SU-DHL-6 (cell line): Measurements from ENCODE around the gene GMPPA.

Experiments used
- EZH2phosphoT487 ChIP-seq: fragments of 200-600 bp; sonication (generic), shearing (Covaris generic); conservative IDR thresholded peaks from 2 replicates; pipeline ENCODE4 v1.6.1; 2018; ENCODE audit warnings: mild to moderate bottlenecking, antibody characterized with exemption, low read length, moderate library complexity, mixed read lengths
- TF ChIP-seq, protein P1 (sequence below): fragments of 200-600 bp; sonication (generic); IDR thresholded peaks from one replicate; pipeline ENCODE4 v1.5.1; 2017; ENCODE audit warnings: antibody characterized with exemption, mild to moderate bottlenecking, low read length, moderate library complexity; ENCODE audit not compliant: insufficient read depth, poor library complexity, severe bottlenecking

DNA sequence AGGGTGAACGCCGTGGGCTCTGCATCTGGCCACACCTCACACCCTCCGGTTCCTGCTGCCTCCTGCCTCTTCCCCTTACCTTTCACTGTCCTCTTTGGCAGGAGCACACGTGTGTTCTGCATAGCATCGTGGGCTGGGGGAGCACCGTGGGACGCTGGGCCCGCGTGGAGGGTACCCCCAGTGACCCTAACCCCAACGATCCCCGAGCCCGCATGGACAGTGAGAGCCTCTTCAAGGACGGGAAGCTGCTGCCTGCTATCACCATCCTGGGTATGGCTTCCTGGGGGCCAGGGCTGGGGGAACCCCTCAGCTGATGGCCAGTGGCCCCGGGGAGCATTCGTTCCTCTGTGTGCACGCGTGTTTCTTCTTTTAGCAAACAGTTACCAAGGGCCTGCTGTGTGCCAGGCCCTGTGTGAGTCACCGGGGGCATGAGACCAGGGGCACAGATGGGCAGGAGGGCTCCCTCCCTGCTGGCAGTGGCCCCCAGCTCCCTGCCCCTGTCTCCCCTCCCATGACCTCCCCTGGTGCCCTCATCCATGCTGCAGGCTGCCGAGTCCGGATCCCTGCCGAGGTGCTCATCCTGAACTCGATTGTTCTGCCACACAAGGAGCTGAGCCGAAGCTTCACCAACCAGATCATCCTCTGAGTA, 7.6 kb downstream of the GMPPA start:
- TF ChIP-seq, protein P1, sequence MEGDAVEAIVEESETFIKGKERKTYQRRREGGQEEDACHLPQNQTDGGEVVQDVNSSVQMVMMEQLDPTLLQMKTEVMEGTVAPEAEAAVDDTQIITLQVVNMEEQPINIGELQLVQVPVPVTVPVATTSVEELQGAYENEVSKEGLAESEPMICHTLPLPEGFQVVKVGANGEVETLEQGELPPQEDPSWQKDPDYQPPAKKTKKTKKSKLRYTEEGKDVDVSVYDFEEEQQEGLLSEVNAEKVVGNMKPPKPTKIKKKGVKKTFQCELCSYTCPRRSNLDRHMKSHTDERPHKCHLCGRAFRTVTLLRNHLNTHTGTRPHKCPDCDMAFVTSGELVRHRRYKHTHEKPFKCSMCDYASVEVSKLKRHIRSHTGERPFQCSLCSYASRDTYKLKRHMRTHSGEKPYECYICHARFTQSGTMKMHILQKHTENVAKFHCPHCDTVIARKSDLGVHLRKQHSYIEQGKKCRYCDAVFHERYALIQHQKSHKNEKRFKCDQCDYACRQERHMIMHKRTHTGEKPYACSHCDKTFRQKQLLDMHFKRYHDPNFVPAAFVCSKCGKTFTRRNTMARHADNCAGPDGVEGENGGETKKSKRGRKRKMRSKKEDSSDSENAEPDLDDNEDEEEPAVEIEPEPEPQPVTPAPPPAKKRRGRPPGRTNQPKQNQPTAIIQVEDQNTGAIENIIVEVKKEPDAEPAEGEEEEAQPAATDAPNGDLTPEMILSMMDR: no peak
- TF ChIP-seq EZH2phosphoT487: no peak
